AG09309 (cell line): ENCODE results near the gene C2CD4D.

Experiments used
- DNase-seq: peaks from one replicate; pipeline ENCODE4 v3.0.0-alpha.2; 2010; ENCODE audit warnings: low read depth
- H3K4me3 ChIP-seq: 2 replicates; pipeline ENCODE4 v1.5.1; 2011; ENCODE audit warnings: mild to moderate bottlenecking, low read depth, low read length, moderate library complexity; ENCODE audit not compliant: control insufficient read depth
- CTCF ChIP-seq: IDR thresholded peaks from 2 replicates; pipeline ENCODE4 v1.5.1; 2011; ENCODE audit warnings: mild to moderate bottlenecking, low read depth, low read length, inconsistent platforms; ENCODE audit not compliant: insufficient read depth, control insufficient read depth; ENCODE audit errors: missing control alignments

Gene C2CD4D

GRCh38 chr1:151807766-151808165, 31.9 kb downstream of the C2CD4D start:
- no peak for DNase-seq
- TF ChIP-seq CTCF, result no peak
- no peak overlapping the region for H3K4me3 ChIP-seq

- DNase-seq, result no peak
- no peak overlapping the region for H3K4me3 ChIP-seq
- no peak for TF ChIP-seq CTCF
These were observed 32.5 kb downstream of the C2CD4D start for GRCh38 chr1:151807131-151807530.

- no peak overlapping the region for H3K4me3 ChIP-seq
- no peak for DNase-seq
- TF ChIP-seq CTCF, result no peak
These were observed 33.5 kb downstream of the C2CD4D start for GRCh38 chr1:151806170-151806569.

GRCh38 chr1:151805066-151805820, 34.4 kb downstream of the C2CD4D start, which contains the start of gene LINGO4:
LINGO4 (minus strand) TSS chr1:151805419; CDS start chr1:151802704, 2,715 bp downstream.
- no peak for DNase-seq
- no peak for TF ChIP-seq CTCF
- no peak within 1 kb of the TSS for H3K4me3 ChIP-seq

- TF ChIP-seq CTCF, result no peak
- no peak for DNase-seq
- no peak overlapping the region for H3K4me3 ChIP-seq
These were observed 35.7 kb downstream of the C2CD4D start for GRCh38 chr1:151803915-151804314.

GRCh38 chr1:151803164-151803563, 36.5 kb downstream of the C2CD4D start:
- no peak for DNase-seq
- H3K4me3 ChIP-seq, result no peak overlapping the region
- TF ChIP-seq CTCF, result no peak

GRCh38 chr1:151802372-151802771, 37.2 kb downstream of the C2CD4D start:
- no peak for TF ChIP-seq CTCF
- DNase-seq, result no peak
- H3K4me3 ChIP-seq, result no peak overlapping the region
